ENCODE results near the gene ZNF679. TPM values are rescaled to one million over a fixed set of nuclear protein-coding genes. Genes with fewer than 3 reads are reported as not detected.
"Not testable (repeated sequence)": the region's sequence is repeated elsewhere in the genome, so short reads cannot be mapped to it uniquely, and the experiment has no call there.

The ZNF679 gene
- not detected for total RNA-seq (ENCODE audit: unreplicated experiment)
- long read RNA-seq, result 0 reads

GRCh38 chr7:64228174-64228573, at the start of gene ZNF679:
Gene ZNF679, plus strand, starts transcription at chr7:64228474. Its CDS starts 20,644 bp downstream, at chr7:64249118.
- not testable (repeated sequence) for H3K4me1 Mint-ChIP-seq (ENCODE audit: unreplicated experiment); H3K36me3 Mint-ChIP-seq (ENCODE audit: low read depth, unreplicated experiment); DNase-seq (ENCODE audit: low spot score); H3K4me3 Mint-ChIP-seq (ENCODE audit: unreplicated experiment); H3K27ac Mint-ChIP-seq (ENCODE audit: unreplicated experiment); H3K27me3 Mint-ChIP-seq (ENCODE audit: unreplicated experiment)
- H3K9me3 Mint-ChIP-seq (ENCODE audit: unreplicated experiment), result peaks cover 43% of the 10 kb centered on the region

DNA sequence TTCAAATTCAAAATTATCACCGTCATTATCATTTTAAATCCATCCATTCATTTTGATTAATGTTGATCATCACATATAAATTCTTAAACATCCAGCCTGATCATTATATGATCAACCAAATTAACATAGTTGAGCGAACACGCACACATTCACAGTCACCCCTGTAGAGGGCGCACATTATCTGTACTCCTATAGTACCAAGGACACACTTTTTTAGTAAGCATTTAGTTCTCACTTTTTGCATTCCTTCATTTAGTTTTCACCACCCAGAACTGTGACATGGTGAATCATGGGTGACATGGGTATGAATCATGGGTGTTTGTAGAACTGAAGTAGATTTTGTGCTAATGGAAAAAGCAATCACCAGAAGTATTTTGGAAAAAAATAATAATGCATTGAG, 47.3 kb upstream of the ZNF679 start:
- DNase-seq (ENCODE audit: low spot score), result no peak
- TF ChIP-seq CTCF (IDR thresholded peaks at IDR 0.05; ENCODE audit: unreplicated experiment), result no peak
- Mint-ChIP-seq H3K4me1 (ENCODE audit: unreplicated experiment) (no peaks in the 10 kb centered on the region), H3K4me3 (ENCODE audit: unreplicated experiment) (no peak overlapping the region), H3K27me3 (ENCODE audit: unreplicated experiment) (peaks cover 2% of the 10 kb centered on the region), H3K9me3 (ENCODE audit: unreplicated experiment) (peaks cover 16% of the 10 kb centered on the region), H3K27ac (ENCODE audit: unreplicated experiment) (no peak overlapping the region), H3K36me3 (ENCODE audit: low read depth, unreplicated experiment) (no peaks in the 10 kb centered on the region)

DNA sequence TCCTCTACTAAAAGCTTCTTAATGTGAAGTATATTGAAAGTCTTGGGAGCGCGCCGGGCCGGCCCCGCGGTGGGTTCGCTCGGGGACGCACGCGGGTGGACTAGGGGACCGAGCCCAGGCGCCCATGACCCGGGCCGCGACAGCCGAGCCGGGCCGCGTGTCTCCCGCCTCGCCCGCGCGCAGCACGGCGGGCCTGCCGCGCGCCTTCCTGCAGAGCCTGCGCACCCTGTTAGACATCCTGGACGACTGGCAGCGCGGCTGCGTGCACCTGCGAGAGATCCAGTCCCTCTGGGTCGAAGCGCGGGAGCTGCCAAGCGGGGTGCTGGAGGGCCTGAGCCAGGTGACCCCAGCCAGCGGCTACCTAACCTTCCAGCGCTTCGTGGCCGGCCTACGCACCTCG, 46.7 kb upstream of the ZNF679 start:
- H3K27ac Mint-ChIP-seq (ENCODE audit: unreplicated experiment), result no peak overlapping the region
- peaks cover 2% of the 10 kb centered on the region for H3K27me3 Mint-ChIP-seq (ENCODE audit: unreplicated experiment)
- TF ChIP-seq CTCF (IDR thresholded peaks at IDR 0.05; ENCODE audit: unreplicated experiment), result no peak
- no peak for DNase-seq (ENCODE audit: low spot score)
- no peaks in the 10 kb centered on the region for H3K4me1 Mint-ChIP-seq (ENCODE audit: unreplicated experiment)
- peaks cover 16% of the 10 kb centered on the region for H3K9me3 Mint-ChIP-seq (ENCODE audit: unreplicated experiment)
- H3K36me3 Mint-ChIP-seq (ENCODE audit: low read depth, unreplicated experiment), result no peaks in the 10 kb centered on the region
- H3K4me3 Mint-ChIP-seq (ENCODE audit: unreplicated experiment), result no peak overlapping the region

GRCh38 chr7:64182036-64182790, 46.1 kb upstream of the ZNF679 start:
- H3K27ac Mint-ChIP-seq (ENCODE audit: unreplicated experiment), result no peak overlapping the region
- H3K27me3 Mint-ChIP-seq (ENCODE audit: unreplicated experiment), result peaks cover 2% of the 10 kb centered on the region
- no peak overlapping the region for H3K4me3 Mint-ChIP-seq (ENCODE audit: unreplicated experiment)
- no peaks in the 10 kb centered on the region for H3K36me3 Mint-ChIP-seq (ENCODE audit: low read depth, unreplicated experiment)
- no peak for TF ChIP-seq CTCF (IDR thresholded peaks at IDR 0.05; ENCODE audit: unreplicated experiment)
- no peaks in the 10 kb centered on the region for H3K4me1 Mint-ChIP-seq (ENCODE audit: unreplicated experiment)
- peaks cover 21% of the 10 kb centered on the region for H3K9me3 Mint-ChIP-seq (ENCODE audit: unreplicated experiment)
- DNase-seq (ENCODE audit: low spot score), result no peak

- Mint-ChIP-seq H3K36me3 (ENCODE audit: low read depth, unreplicated experiment) (no peaks in the 10 kb centered on the region), H3K9me3 (ENCODE audit: unreplicated experiment) (peaks cover 22% of the 10 kb centered on the region), H3K27ac (ENCODE audit: unreplicated experiment) (no peak overlapping the region), H3K27me3 (ENCODE audit: unreplicated experiment) (peaks cover 2% of the 10 kb centered on the region), H3K4me1 (ENCODE audit: unreplicated experiment) (no peaks in the 10 kb centered on the region), H3K4me3 (ENCODE audit: unreplicated experiment) (no peak overlapping the region)
- DNase-seq (ENCODE audit: low spot score), result no peak
- peak; percentile 51 for TF ChIP-seq CTCF (IDR thresholded peaks at IDR 0.05; ENCODE audit: unreplicated experiment)
Observed at GRCh38 chr7:64183126-64183742, 45.0 kb upstream of the ZNF679 start.
